Ectodermal cell (in vitro differentiated cells): ENCODE data around the gene LPP.

ENCODE experiments used
- H3K27ac ChIP-seq: 2 replicates; pipeline ENCODE4 v1.7.0; 2013; ENCODE audit warnings: mild to moderate bottlenecking, low read depth, low read length; ENCODE audit not compliant: insufficient read depth, poor library complexity, severe bottlenecking
- H3K27me3 ChIP-seq: 2 replicates; pipeline ENCODE4 v1.7.0; 2013; ENCODE audit warnings: mild to moderate bottlenecking, low read length; ENCODE audit not compliant: insufficient read depth, control insufficient read depth, poor library complexity, severe bottlenecking
- H3K36me3 ChIP-seq: one replicate; pipeline ENCODE4 v1.7.0; 2013; ENCODE audit warnings: low read length; ENCODE audit not compliant: control insufficient read depth, insufficient read depth
- H3K4me1 ChIP-seq: one replicate; pipeline ENCODE4 v1.7.0; 2013; ENCODE audit warnings: low read length; ENCODE audit not compliant: control insufficient read depth, insufficient read depth
- H3K4me3 ChIP-seq: 2 replicates; pipeline ENCODE4 v1.7.0; 2013; ENCODE audit warnings: low read depth, low read length, control low read depth; ENCODE audit not compliant: insufficient read depth
- H3K9me3 ChIP-seq: 2 replicates; pipeline ENCODE4 v1.7.0; 2013; ENCODE audit warnings: mild to moderate bottlenecking, low read length, moderate library complexity; ENCODE audit not compliant: control insufficient read depth
- WGBS, 2 experiments: methylation state at CpG; one replicate each; pipeline ENCODE4 v1.1.7; 2013; ENCODE audit warnings: missing lambda C conversion rate in 2 of 2; 5-methylcytosine and 5-hydroxymethylcytosine counted together

The LPP gene

GRCh38 chr3:188452158-188452772 lies 298.3 kb downstream of the LPP start:
- Histone ChIP-seq H3K9me3 (no peaks in the 10 kb centered on the region), H3K4me1 (no peaks in the 10 kb centered on the region), H3K4me3 (no peak overlapping the region), H3K27me3 (no peaks in the 10 kb centered on the region), H3K27ac (no peak overlapping the region), H3K36me3 (no peaks in the 10 kb centered on the region)
- WGBS, 2 experiments = 93 to 94% methylated on average over 6 to 8 of the region's 8 CpGs

- 95 to 98% methylated on average over 5 to 6 of the region's 6 CpGs for WGBS, 2 experiments
- Histone ChIP-seq H3K27ac (no peak overlapping the region), H3K27me3 (no peaks in the 10 kb centered on the region), H3K9me3 (no peaks in the 10 kb centered on the region), H3K36me3 (no peaks in the 10 kb centered on the region), H3K4me1 (no peaks in the 10 kb centered on the region), H3K4me3 (no peak overlapping the region)
Measured at GRCh38 chr3:188453431-188454384, 299.8 kb downstream of the LPP start.

GRCh38 chr3:188455748-188456147 lies 301.8 kb downstream of the LPP start:
- Histone ChIP-seq H3K36me3 (no peaks in the 10 kb centered on the region), H3K4me1 (no peaks in the 10 kb centered on the region), H3K27me3 (no peaks in the 10 kb centered on the region), H3K27ac (no peak overlapping the region), H3K4me3 (no peak overlapping the region), H3K9me3 (no peaks in the 10 kb centered on the region)
- WGBS, 2 experiments = 91 to 94% methylated on average over 4 of the region's 4 CpGs

DNA sequence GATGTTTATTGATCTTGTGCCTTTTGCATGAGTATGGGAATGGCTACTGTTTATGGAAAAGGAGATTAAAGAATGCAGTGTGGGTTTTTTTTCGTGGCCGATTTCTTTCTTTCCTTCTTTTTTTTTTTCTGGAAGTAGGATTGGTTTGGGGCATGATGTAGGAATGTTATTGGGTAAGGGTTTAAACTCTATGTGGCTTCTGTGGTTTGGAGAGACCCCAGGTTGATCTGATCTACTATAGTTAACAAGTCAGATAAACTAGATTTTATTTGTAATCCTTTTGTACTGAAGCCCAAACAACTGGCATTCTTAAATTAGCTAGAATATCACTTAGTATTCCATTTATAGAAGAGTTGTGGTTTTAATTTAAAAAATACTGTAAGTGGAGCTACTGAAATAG lies 304.8 kb downstream of the LPP start:
- H3K4me1 ChIP-seq = no peaks in the 10 kb centered on the region
- no peaks in the 10 kb centered on the region for H3K36me3 ChIP-seq
- no peak overlapping the region for H3K27ac ChIP-seq
- H3K4me3 ChIP-seq = no peak overlapping the region
- no peaks in the 10 kb centered on the region for H3K27me3 ChIP-seq
- H3K9me3 ChIP-seq = no peaks in the 10 kb centered on the region
- 58 to 82% methylated on average over 2 of the region's 2 CpGs for WGBS, 2 experiments

- Histone ChIP-seq H3K9me3 (no peaks in the 10 kb centered on the region), H3K4me1 (peaks cover 11% of the 10 kb centered on the region), H3K27ac (no peak overlapping the region), H3K4me3 (no peak overlapping the region), H3K36me3 (no peaks in the 10 kb centered on the region), H3K27me3 (no peaks in the 10 kb centered on the region)
- WGBS, 2 experiments = 96 to 99% methylated on average over 4 to 5 of the region's 6 CpGs
Measured at GRCh38 chr3:188465311-188465710, 311.4 kb downstream of the LPP start.

DNA sequence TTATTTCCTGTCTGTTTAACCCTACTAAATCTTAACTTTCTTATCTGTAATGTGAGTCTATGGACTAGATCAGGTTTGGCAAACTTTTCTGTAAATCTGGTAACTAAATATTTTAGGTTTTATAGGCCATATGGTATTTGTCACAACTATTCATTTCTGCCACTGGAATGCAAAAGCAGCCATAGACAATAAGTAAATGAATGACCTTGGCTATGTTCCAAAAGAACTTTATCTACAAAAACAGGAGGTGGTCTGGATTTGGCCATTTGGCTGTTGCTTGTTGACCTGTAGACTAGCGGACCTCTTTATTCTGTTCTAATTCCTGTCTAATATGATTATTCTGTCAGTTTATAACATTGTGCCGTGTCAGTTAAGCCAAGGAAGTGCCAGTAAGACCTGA lies 314.2 kb downstream of the LPP start:
- Histone ChIP-seq H3K27me3 (no peaks in the 10 kb centered on the region), H3K36me3 (no peaks in the 10 kb centered on the region), H3K4me3 (no peak overlapping the region), H3K27ac (no peak overlapping the region), H3K4me1 (peaks cover 11% of the 10 kb centered on the region), H3K9me3 (no peaks in the 10 kb centered on the region)
- WGBS, 2 experiments = 98% methylated on average over 2 of the region's 2 CpGs

GRCh38 chr3:188468662-188469061 lies 314.7 kb downstream of the LPP start:
- Histone ChIP-seq H3K27me3 (no peaks in the 10 kb centered on the region), H3K4me1 (peaks cover 11% of the 10 kb centered on the region), H3K4me3 (no peak overlapping the region), H3K36me3 (no peaks in the 10 kb centered on the region), H3K9me3 (no peaks in the 10 kb centered on the region), H3K27ac (no peak overlapping the region)
- WGBS, 2 experiments = 89 to 91% methylated on average over 3 of the region's 3 CpGs

DNA sequence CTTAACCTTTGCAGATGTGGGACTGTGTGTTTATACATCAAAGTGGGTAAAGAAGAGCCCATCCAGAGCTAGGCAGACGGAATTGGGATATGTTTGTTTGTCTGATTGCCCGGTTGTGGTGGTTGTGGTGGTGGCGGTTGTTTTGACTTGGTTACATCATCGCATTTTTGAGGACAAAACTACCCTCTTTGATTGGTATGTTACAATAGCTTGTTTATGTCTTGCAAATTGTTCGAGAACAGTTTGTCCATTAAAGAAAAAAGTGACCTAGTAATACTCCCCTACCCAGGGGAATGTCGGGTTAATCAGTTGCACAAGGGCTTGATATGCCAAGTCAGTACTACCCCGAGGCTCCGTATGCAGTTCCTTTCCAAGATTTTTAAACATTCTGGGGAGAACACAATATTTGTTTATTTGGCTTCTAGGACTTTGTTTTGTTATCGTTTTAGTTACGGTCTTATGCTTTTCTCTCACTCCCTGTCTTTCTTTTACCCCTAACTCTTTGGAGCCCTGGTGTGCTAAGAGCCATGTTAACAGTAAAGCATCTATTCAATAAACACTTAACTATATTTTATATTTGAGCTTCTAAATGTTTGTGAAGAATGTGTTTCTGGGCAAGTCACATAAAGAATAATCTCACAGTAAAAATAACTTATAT lies 315.4 kb downstream of the LPP start:
- 83 to 87% methylated on average over 10 of the region's 10 CpGs for WGBS, 2 experiments
- H3K4me1 ChIP-seq = peaks cover 10% of the 10 kb centered on the region
- no peaks in the 10 kb centered on the region for H3K27me3 ChIP-seq
- H3K36me3 ChIP-seq = no peaks in the 10 kb centered on the region
- no peak overlapping the region for H3K4me3 ChIP-seq
- no peak overlapping the region for H3K27ac ChIP-seq
- H3K9me3 ChIP-seq = no peaks in the 10 kb centered on the region

DNA sequence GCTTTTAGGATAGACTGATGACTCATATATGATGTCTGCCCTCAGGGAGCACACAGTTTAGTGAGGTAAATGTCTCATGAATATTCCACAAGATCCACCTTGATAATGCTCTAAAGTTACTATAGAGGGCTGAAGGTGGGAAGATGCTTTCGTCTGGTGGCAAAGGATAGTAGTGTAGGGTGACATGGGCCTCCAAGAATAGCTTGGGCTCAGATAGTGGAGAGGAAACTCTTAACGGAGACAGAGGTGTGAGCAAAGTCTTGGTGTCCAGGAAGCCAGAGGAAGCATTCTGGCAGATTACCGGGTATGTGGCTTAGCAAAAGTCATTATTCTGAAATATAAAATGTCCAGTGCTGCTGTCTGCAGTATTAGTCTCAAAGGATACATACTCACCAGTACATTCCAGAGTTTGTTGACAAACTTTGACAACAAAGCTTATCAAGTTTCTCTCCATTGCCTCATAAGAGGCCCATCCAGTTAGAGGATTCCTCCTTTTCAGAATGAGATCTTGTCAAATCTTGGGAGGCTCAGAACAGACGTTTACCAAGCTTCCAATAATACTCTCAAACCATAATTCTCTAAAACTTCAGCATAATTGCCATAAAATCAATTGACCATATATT lies 316.7 kb downstream of the LPP start:
- Histone ChIP-seq H3K27me3 (no peaks in the 10 kb centered on the region), H3K4me1 (no peaks in the 10 kb centered on the region), H3K9me3 (no peaks in the 10 kb centered on the region), H3K36me3 (no peaks in the 10 kb centered on the region), H3K27ac (no peak overlapping the region), H3K4me3 (no peak overlapping the region)
- WGBS, 2 experiments = 92 to 98% methylated on average over 4 of the region's 4 CpGs

DNA sequence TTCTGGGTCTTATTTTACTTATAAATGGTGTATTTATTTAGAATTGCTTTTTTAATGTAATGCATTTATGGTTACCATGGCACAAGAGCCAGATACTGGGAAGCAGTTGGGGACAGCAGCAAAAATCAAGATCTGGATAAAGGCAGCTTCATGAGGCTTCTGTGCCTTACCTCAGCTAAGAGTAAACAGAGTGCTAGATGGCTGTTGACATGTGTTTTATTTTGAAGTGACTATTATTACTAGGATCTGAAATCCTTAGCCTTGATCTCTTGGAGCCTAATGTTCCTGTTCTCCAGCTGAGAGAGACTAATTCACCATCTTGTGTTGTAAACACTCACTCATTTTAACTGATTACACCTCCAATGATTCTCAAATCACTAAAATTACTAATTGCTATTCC lies 317.8 kb downstream of the LPP start:
- no peak overlapping the region for H3K4me3 ChIP-seq
- H3K36me3 ChIP-seq = no peaks in the 10 kb centered on the region
- no peaks in the 10 kb centered on the region for H3K27me3 ChIP-seq
- H3K9me3 ChIP-seq = no peaks in the 10 kb centered on the region
- peaks cover under 1% of the 10 kb centered on the region for H3K4me1 ChIP-seq
- no peak overlapping the region for H3K27ac ChIP-seq
